ENCODE results near the gene ZBTB18.

The ZBTB18 gene

GRCh38 chr1:244068567-244068966, 17.5 kb downstream of the ZBTB18 start:
- no CpG with 5 or more reads among the region's 6 CpGs for WGBS (ENCODE audit: extremely low coverage, insufficient coverage, insufficient read length)
- DNase-seq, result no peak
- Histone ChIP-seq H3K4me1 (ENCODE audit: control insufficient read depth in 1 of 2, insufficient read depth in 2 of 2, low read length in 2 of 2) (no peaks in the 10 kb centered on the region), H3K79me1 (ENCODE audit: low read length) (no peaks in the 10 kb centered on the region), H3K4me2 (ENCODE audit: low read length) (no peak overlapping the region), H2BK120ac (ENCODE audit: insufficient read depth, low read length, poor library complexity) (no peak overlapping the region), H3K79me2 (ENCODE audit: control insufficient read depth, insufficient read depth, low read length, poor library complexity) (no peaks in the 10 kb centered on the region), H2BK5ac (ENCODE audit: low read depth, low read length, poor library complexity) (no peak overlapping the region), H3K36me3 (ENCODE audit: control insufficient read depth in 1 of 2, insufficient read depth in 2 of 2, low read length in 2 of 2) (no peaks in the 10 kb centered on the region), H2AFZ (ENCODE audit: insufficient read depth, low read length, poor library complexity) (no peak overlapping the region), H3K9ac (ENCODE audit: low read length) (no peak overlapping the region), H3K18ac (ENCODE audit: low read length) (no peak overlapping the region), H3K14ac (ENCODE audit: low read length) (no peak overlapping the region), H3K27ac (ENCODE audit: low read depth, low read length) (no peak overlapping the region), H3K27me3 (ENCODE audit: insufficient read depth, low read length) (no peaks in the 10 kb centered on the region), H4K8ac (ENCODE audit: low read depth, low read length) (no peak overlapping the region), H3K9me3 (ENCODE audit: insufficient read depth, low read depth, low read length) (no peaks in the 10 kb centered on the region), H4K12ac (ENCODE audit: low read depth, low read length) (no peak overlapping the region), H3K4ac (ENCODE audit: low read depth, low read length) (no peak overlapping the region), H2AK5ac (ENCODE audit: low read length) (no peak overlapping the region), H3K23ac (ENCODE audit: low read length) (no peak overlapping the region), H3K4me3 (ENCODE audit: low read depth, low read length) (no peak overlapping the region), H4K91ac (ENCODE audit: low read depth, low read length) (no peak overlapping the region), H2BK12ac (ENCODE audit: low read length) (no peak overlapping the region)

- Histone ChIP-seq H3K4ac (ENCODE audit: low read depth, low read length) (no peak overlapping the region), H2BK12ac (ENCODE audit: low read length) (no peak overlapping the region)
- WGBS (ENCODE audit: extremely low coverage, insufficient coverage, insufficient read length), result no CpG with 5 or more reads among the region's 8 CpGs
These were observed 18.3 kb downstream of the ZBTB18 start for GRCh38 chr1:244069326-244069898.

GRCh38 chr1:244074559-244075171, 23.6 kb downstream of the ZBTB18 start:
- Histone ChIP-seq H3K79me2 (ENCODE audit: control insufficient read depth, insufficient read depth, low read length, poor library complexity) (no peaks in the 10 kb centered on the region), H2AFZ (ENCODE audit: insufficient read depth, low read length, poor library complexity) (no peak overlapping the region), H2BK12ac (ENCODE audit: low read length) (no peak overlapping the region), H2BK120ac (ENCODE audit: insufficient read depth, low read length, poor library complexity) (no peak overlapping the region), H4K91ac (ENCODE audit: low read depth, low read length) (no peak overlapping the region), H2BK5ac (ENCODE audit: low read depth, low read length, poor library complexity) (no peak overlapping the region), H3K27me3 (ENCODE audit: insufficient read depth, low read length) (no peaks in the 10 kb centered on the region), H3K9ac (ENCODE audit: low read length) (no peak overlapping the region), H3K9me3 (ENCODE audit: insufficient read depth, low read depth, low read length) (no peaks in the 10 kb centered on the region), H3K23ac (ENCODE audit: low read length) (no peak overlapping the region), H4K12ac (ENCODE audit: low read depth, low read length) (no peak overlapping the region), H3K14ac (ENCODE audit: low read length) (no peak overlapping the region), H3K4me1 (ENCODE audit: control insufficient read depth in 1 of 2, insufficient read depth in 2 of 2, low read length in 2 of 2) (no peaks in the 10 kb centered on the region), H3K27ac (ENCODE audit: low read depth, low read length) (no peak overlapping the region), H3K4me3 (ENCODE audit: low read depth, low read length) (no peak overlapping the region), H2AK5ac (ENCODE audit: low read length) (no peak overlapping the region), H4K8ac (ENCODE audit: low read depth, low read length) (no peak overlapping the region), H3K79me1 (ENCODE audit: low read length) (no peaks in the 10 kb centered on the region), H3K4me2 (ENCODE audit: low read length) (no peak overlapping the region), H3K18ac (ENCODE audit: low read length) (no peak overlapping the region), H3K4ac (ENCODE audit: low read depth, low read length) (no peak overlapping the region), H3K36me3 (ENCODE audit: control insufficient read depth in 1 of 2, insufficient read depth in 2 of 2, low read length in 2 of 2) (no peaks in the 10 kb centered on the region)
- no peak for DNase-seq
- no CpG with 5 or more reads among the region's 19 CpGs for WGBS (ENCODE audit: extremely low coverage, insufficient coverage, insufficient read length)

More at GRCh38 chr1:244069326-244069898, 18.3 kb downstream of the ZBTB18 start:
- Histone ChIP-seq H4K91ac (ENCODE audit: low read depth, low read length) (no peak overlapping the region), H3K4me3 (ENCODE audit: low read depth, low read length) (no peak overlapping the region), H3K4me2 (ENCODE audit: low read length) (no peak overlapping the region), H2AK5ac (ENCODE audit: low read length) (no peak overlapping the region), H3K4me1 (ENCODE audit: control insufficient read depth in 1 of 2, insufficient read depth in 2 of 2, low read length in 2 of 2) (no peaks in the 10 kb centered on the region), H3K79me2 (ENCODE audit: control insufficient read depth, insufficient read depth, low read length, poor library complexity) (no peaks in the 10 kb centered on the region), H3K9me3 (ENCODE audit: insufficient read depth, low read depth, low read length) (no peaks in the 10 kb centered on the region), H3K14ac (ENCODE audit: low read length) (no peak overlapping the region), H3K23ac (ENCODE audit: low read length) (no peak overlapping the region), H4K8ac (ENCODE audit: low read depth, low read length) (no peak overlapping the region), H3K9ac (ENCODE audit: low read length) (no peak overlapping the region), H3K36me3 (ENCODE audit: control insufficient read depth in 1 of 2, insufficient read depth in 2 of 2, low read length in 2 of 2) (no peaks in the 10 kb centered on the region), H3K79me1 (ENCODE audit: low read length) (no peaks in the 10 kb centered on the region), H2AFZ (ENCODE audit: insufficient read depth, low read length, poor library complexity) (no peak overlapping the region), H4K12ac (ENCODE audit: low read depth, low read length) (no peak overlapping the region), H3K27ac (ENCODE audit: low read depth, low read length) (no peak overlapping the region), H2BK120ac (ENCODE audit: insufficient read depth, low read length, poor library complexity) (no peak overlapping the region), H3K18ac (ENCODE audit: low read length) (no peak overlapping the region), H3K27me3 (ENCODE audit: insufficient read depth, low read length) (no peaks in the 10 kb centered on the region), H2BK5ac (ENCODE audit: low read depth, low read length, poor library complexity) (no peak overlapping the region)
- DNase-seq, result no peak

- Histone ChIP-seq H3K79me1 (ENCODE audit: low read length) (no peaks in the 10 kb centered on the region), H3K4me3 (ENCODE audit: low read depth, low read length) (no peak overlapping the region), H4K91ac (ENCODE audit: low read depth, low read length) (no peak overlapping the region), H3K36me3 (ENCODE audit: control insufficient read depth in 1 of 2, insufficient read depth in 2 of 2, low read length in 2 of 2) (no peaks in the 10 kb centered on the region), H3K27me3 (ENCODE audit: insufficient read depth, low read length) (no peaks in the 10 kb centered on the region), H2BK12ac (ENCODE audit: low read length) (no peak overlapping the region), H3K9me3 (ENCODE audit: insufficient read depth, low read depth, low read length) (no peaks in the 10 kb centered on the region), H3K14ac (ENCODE audit: low read length) (no peak overlapping the region), H3K4me2 (ENCODE audit: low read length) (no peak overlapping the region), H3K4me1 (ENCODE audit: control insufficient read depth in 1 of 2, insufficient read depth in 2 of 2, low read length in 2 of 2) (no peaks in the 10 kb centered on the region), H4K12ac (ENCODE audit: low read depth, low read length) (no peak overlapping the region), H3K18ac (ENCODE audit: low read length) (no peak overlapping the region), H3K79me2 (ENCODE audit: control insufficient read depth, insufficient read depth, low read length, poor library complexity) (no peaks in the 10 kb centered on the region), H3K9ac (ENCODE audit: low read length) (no peak overlapping the region), H2BK120ac (ENCODE audit: insufficient read depth, low read length, poor library complexity) (no peak overlapping the region), H3K23ac (ENCODE audit: low read length) (no peak overlapping the region), H3K4ac (ENCODE audit: low read depth, low read length) (no peak overlapping the region), H2BK5ac (ENCODE audit: low read depth, low read length, poor library complexity) (no peak overlapping the region), H2AK5ac (ENCODE audit: low read length) (no peak overlapping the region), H2AFZ (ENCODE audit: insufficient read depth, low read length, poor library complexity) (no peak overlapping the region), H3K27ac (ENCODE audit: low read depth, low read length) (no peak overlapping the region), H4K8ac (ENCODE audit: low read depth, low read length) (no peak overlapping the region)
- WGBS (ENCODE audit: extremely low coverage, insufficient coverage, insufficient read length), result no CpG with 5 or more reads among the region's 8 CpGs
- DNase-seq, result no peak
These were observed 24.2 kb downstream of the ZBTB18 start for GRCh38 chr1:244075247-244075722.

Measured in trophoblast cell (in vitro differentiated cells and primary cell).